Measurements from ENCODE around the gene LHX3.

LHX3 gene

GRCh38 chr9:136204838-136205706 is at the start of gene LHX3:
Gene LHX3 (minus strand): TSS chr9:136205128. CDS start chr9:136205012, 116 bp downstream.
- no peak for DNase-seq (ENCODE audit: extremely low read depth, low read depth)
- TF ChIP-seq, protein P1, sequence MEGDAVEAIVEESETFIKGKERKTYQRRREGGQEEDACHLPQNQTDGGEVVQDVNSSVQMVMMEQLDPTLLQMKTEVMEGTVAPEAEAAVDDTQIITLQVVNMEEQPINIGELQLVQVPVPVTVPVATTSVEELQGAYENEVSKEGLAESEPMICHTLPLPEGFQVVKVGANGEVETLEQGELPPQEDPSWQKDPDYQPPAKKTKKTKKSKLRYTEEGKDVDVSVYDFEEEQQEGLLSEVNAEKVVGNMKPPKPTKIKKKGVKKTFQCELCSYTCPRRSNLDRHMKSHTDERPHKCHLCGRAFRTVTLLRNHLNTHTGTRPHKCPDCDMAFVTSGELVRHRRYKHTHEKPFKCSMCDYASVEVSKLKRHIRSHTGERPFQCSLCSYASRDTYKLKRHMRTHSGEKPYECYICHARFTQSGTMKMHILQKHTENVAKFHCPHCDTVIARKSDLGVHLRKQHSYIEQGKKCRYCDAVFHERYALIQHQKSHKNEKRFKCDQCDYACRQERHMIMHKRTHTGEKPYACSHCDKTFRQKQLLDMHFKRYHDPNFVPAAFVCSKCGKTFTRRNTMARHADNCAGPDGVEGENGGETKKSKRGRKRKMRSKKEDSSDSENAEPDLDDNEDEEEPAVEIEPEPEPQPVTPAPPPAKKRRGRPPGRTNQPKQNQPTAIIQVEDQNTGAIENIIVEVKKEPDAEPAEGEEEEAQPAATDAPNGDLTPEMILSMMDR (IDR thresholded peaks at IDR 0.05; ENCODE audit: low read depth, low read length): no peak

- TF ChIP-seq, protein P1 (IDR thresholded peaks at IDR 0.05; ENCODE audit: low read depth, low read length): no peak
- DNase-seq (ENCODE audit: extremely low read depth, low read depth): no peak
These were observed 48.6 kb upstream of the LHX3 start for GRCh38 chr9:136253246-136254130.

DNA sequence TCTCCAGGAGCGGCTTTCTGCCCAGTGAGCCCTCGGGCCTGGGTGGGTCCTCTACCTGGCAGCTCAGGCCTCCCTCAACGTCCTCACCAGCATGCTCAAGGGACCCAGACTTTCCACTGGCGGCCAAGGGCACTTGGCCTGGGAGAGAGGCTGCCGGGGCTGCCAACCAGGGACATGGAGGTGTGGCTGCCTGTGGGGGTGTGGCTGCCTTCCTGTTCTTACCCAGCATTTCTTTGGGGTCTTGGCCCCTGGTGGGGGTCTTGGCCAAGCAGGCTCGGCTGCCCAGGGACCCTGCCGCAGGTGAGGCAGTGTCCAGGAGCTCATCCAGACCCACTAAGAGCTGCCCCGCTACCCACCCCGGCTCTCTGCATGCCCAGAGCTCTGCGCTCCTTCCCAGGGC is 47.9 kb upstream of the LHX3 start:
- TF ChIP-seq, protein P1 (IDR thresholded peaks at IDR 0.05; ENCODE audit: low read depth, low read length): no peak
- no peak for DNase-seq (ENCODE audit: extremely low read depth, low read depth)

- TF ChIP-seq, protein P1 (IDR thresholded peaks at IDR 0.05; ENCODE audit: low read depth, low read length): no peak
- no peak for DNase-seq (ENCODE audit: extremely low read depth, low read depth)
These were observed 47.4 kb upstream of the LHX3 start for GRCh38 chr9:136252281-136252680.

- no peak for DNase-seq (ENCODE audit: extremely low read depth, low read depth)
- TF ChIP-seq, protein P1 (IDR thresholded peaks at IDR 0.05; ENCODE audit: low read depth, low read length): no peak
These were observed 46.6 kb upstream of the LHX3 start for GRCh38 chr9:136251264-136252115.

- DNase-seq (ENCODE audit: extremely low read depth, low read depth): no peak
- TF ChIP-seq, protein P1 (IDR thresholded peaks at IDR 0.05; ENCODE audit: low read depth, low read length): no peak
These were observed 45.7 kb upstream of the LHX3 start for GRCh38 chr9:136250676-136251075.
